HG02678 (cell line): ENCODE data around the gene BDKRB1.

Experiments used
- ATAC-seq: cut with Tn5 transposase; IDR thresholded peaks from one replicate; pipeline ENCODE4 v1.9.1; 2021; ENCODE audit warnings: mild to moderate bottlenecking, moderate library complexity; ENCODE audit not compliant: unreplicated experiment

BDKRB1 gene

DNA sequence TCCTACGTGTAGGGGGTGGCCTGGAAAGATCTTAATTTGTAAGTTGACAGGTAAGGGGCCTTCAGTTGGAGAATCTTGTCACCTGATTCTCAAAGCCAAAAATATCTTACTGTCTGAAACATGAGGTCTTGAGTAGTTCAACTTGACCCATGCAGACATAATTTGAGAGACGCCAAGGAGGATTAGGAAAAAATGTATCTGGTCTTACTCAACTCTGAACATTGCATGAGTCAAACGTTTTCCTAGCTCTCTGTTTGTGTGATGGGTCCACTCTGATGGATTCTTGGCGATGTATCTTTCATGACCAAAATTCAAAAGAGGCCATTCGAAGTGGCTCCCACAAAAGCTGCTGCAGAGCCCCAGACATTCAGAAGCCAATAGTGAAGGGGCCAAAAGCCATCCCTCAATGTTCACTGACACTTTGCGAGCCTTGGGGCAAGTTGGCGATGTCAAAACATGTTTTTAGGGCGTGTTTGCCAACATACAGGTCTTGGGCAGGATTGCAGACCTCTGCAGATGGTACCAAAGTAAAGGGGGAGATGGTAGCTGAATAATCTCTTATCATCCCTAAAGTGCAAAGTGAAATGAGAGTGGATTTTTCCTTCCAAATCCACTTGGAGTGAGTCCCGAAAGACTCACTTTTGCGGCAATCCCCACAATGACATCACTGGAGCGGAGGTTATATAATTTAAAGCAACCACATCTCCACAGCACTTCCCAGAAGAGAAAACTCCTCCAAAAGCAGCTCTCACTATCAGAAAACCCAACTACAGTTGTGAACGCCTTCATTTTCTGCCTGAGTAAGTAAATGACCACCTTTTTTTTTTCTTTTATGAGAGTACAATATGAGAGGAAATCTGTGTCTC, at the start of gene BDKRB1:
TSS of gene BDKRB1 (plus strand) at position 710 of the 866 bp plus-strand sequence. CDS start 7,473 bp downstream, outside the sequence.
- ATAC-seq, result no peak

GRCh38 chr14:96206461-96206860, 49.5 kb upstream of the BDKRB1 start:
- no peak for ATAC-seq

- no peak for ATAC-seq
Measured at GRCh38 chr14:96207686-96208085, 48.3 kb upstream of the BDKRB1 start.

- no peak for ATAC-seq
Measured at GRCh38 chr14:96208739-96209138, 47.3 kb upstream of the BDKRB1 start.

DNA sequence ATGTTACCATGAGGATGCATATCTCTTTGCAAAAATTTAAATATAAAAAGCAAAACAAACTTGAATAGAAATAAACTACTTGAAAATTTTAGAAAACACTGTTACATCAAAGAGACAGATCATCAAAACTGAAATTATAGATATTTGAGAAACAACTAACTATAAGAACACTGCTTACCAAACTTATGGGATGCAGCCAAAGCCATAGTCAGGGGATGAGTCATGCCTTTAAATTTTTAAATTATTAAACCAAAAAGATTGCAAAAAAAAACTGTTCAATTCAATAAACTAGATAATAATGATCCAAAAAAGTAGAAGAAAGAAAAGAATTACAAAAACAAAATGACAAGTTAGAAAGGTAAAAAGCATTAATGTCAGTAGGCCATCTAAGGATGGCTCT, 43.9 kb upstream of the BDKRB1 start:
- no peak for ATAC-seq

DNA sequence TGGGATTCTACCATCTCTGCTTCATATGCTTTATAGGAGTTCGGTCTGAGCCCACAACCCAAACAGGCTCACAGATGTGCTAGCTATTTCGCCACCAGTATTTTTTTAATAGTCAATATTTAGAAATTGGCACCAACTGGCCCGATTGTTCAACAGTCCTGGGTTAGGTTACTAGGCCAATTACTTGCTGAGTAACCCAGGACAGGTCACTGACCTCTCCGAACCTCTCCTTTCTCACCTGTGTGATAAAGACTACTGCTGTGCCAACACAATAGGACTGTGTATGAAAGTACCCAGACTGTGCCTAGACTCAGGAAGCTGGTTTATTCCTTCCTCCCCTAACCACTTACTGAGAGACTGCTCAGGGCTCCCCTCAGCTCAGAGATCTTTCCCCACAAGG, 43.1 kb upstream of the BDKRB1 start:
- no peak for ATAC-seq

DNA sequence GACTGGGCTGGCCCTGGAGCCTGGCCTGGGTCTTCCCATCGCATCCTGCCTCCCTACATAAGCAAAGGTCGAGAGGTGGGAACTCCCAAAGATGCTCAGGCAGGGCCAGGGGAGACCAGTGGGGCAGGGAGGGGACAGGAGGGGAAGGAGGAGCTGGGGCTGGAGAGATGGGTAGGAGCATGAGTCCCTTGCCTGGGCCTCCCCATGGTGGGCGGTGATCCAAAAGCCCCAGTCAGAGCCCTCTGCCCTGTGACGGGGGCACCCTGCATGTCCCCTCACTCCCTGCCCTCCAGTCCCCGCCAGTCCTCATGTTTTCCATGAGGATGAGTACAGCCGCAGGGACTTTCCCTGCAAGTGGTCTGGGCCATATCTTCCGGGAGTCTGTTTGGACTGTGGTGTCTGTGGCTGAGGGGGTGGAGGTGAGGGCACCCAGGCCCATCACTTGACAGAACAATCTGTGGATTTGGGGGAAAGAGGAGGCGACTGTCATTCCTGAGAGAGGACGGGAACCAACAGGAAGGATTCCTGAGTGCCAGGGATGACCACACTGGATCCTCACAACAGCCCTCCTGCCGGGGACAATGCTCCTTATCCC, 42.0 kb upstream of the BDKRB1 start:
- ATAC-seq, result no peak

DNA sequence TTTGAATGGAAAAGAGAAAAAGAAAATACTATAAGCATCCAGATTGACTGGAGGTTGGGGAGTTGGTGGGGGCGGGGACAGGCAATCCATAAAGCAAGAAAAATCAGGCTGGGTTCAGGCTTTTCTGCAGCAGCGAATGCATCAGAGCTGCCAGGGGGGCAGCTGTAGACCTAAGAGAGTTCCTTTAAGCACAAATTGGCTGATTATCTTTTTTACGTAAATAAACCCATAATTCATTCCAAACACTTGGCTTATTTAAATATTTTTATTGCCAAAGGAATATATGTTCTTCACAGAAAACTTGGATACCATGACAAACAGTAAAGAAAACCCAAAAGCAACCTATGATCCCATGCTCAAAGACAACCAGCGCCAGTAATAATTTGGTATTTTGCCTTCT, 41.2 kb upstream of the BDKRB1 start:
- ATAC-seq, result no peak

DNA sequence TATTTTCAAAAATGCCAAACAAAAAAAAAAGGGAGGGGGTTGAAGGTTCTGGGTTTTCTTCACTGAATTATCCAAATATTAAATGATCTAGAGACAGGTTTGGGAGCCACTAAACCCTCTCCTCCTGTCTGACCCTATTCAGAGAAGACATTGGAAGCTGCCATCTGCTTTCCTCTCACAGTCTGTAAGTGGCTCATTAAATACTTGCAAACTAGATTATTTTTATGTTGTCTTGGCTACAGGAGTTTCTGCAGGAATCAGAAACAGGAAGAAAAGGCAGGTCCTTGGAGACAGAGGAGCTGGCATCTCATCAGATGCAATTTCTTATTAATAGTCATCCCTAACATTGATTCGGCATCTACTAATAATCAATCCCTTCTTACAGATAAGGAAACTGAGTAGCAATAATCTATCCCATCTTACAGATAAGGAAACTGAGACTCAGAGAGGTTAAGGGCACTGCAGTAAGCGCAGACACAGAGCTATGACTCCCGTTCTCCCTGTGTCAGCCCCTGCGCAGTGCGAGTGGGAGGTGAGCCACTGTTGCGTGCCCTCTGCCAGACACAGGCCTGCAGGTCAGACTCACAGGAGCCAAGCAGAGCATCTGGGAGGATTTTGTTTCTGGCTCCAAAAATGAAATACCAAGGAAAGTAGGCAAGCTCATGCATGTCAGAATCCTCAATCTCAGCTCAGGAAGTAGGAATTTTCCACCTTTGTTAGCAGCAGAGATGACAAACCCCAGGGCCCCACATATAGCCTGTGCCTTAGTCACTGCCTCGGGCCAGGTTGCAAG, 40.4 kb upstream of the BDKRB1 start:
- ATAC-seq, result no peak

GRCh38 chr14:96216627-96217026, 39.4 kb upstream of the BDKRB1 start:
- no peak for ATAC-seq

GRCh38 chr14:96217376-96217913, 38.6 kb upstream of the BDKRB1 start:
- no peak for ATAC-seq

DNA sequence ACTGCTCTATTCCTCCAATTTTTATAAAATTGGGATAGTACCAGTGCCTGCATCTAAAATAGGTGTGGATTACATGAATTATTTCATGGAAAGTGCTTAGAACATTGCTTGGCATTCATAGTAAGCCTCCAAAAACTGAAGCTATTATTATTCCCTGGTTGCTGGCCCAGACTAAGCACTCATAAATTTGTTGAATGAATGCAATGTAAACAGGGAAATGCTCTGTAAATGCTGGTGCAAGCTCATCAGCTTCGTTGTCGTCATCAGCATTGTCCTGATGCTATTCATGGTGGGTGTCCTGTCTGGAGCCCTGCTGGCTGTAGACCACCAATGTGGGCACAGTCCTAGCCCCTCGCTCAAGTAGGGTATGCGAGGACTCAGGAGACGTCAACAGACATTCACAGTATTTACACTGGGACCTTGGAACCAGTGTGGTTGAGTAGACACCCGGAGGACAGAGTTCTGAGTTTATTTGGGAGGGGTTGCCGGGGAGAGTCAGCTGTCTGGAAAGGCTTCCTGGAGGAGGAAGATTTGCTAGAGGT, 34.8 kb upstream of the BDKRB1 start:
- no peak for ATAC-seq

DNA sequence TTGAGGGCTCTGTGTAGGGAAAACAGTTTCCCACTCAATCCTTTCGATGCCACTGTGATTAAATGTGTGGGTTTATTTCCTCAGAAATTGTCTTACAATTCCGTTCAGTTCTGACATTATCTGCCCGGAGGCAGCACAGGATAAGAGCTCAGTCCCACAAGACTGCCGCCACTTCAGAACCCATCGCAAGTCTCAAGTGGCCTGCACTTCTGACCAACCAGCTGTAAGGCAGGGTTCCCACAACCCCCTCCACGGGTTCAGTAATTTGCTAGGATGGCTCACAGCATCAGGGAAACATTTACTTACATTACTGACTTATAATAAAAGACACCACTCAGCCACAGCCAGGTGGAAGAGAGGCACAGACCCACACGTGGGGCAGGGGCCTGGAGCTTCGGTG, 34.2 kb upstream of the BDKRB1 start:
- no peak for ATAC-seq

DNA sequence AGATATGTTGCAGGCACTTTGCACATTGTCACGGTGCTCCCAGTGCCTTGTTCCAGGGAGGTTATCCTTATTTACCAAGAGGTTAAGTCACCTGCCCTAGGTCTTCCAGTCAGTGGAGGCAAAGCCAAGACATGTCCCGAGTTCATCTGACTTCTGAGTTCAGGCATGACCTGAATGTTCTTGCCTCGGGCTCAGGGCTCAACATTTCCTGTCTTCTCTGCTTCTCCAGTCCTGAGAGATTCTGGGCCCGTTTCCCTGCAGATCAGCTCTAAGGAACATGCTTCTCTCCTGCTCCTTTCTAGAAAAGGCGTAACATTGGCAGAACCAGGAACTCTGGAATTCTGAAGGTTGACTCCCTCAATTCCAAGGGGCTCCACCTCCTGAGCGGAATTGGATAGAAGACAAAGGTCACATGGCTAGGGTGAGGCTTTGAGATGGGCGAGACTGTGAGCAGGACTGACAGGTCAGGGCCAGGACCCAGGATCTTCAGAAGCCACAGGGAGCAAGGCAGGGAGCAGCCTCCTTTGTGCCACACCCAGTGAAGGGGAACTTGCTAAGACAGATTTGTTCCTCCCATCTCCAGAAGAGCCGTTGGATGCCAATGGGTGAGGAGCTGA, 31.4 kb upstream of the BDKRB1 start:
- no peak for ATAC-seq

DNA sequence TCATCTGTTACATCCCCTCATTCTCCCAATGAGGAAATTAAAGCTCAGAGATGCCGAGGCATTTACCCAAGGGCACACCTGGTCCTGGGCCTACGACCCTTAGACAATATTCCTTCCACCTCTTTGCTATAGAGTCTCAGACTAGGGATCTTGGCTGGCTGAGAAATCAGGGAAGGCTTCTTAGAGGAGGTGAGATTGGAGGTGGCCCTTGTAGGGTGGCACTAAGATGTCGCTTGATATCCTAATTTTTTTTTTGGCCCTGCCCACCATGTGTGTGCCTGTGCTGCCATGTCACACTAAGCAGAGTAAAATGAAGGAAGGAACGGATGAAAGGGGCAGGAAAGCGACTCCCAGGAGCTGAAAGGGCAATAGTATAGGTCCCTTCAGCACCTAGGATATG, 30.8 kb upstream of the BDKRB1 start:
- no peak for ATAC-seq

DNA sequence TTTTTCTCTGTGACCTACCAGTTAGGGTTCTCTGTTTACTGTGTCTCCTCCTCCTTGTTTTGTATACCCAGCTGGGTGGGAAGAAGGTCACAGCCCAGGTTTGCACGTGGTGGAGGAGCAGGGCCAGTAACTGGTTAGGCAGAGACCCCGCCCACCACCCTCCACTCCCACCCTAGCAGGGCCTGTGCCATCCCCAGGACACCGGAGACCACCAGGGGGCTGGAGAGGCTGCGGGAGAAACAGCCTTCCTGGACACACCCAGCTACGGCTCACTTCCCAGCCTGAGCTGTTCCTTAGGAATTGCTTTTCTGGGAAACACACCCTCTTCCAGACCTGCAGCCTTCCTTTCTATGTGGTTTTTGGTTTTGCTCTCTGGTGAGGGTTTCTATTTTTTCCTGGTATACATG, 30.3 kb upstream of the BDKRB1 start:
- no peak for ATAC-seq

DNA sequence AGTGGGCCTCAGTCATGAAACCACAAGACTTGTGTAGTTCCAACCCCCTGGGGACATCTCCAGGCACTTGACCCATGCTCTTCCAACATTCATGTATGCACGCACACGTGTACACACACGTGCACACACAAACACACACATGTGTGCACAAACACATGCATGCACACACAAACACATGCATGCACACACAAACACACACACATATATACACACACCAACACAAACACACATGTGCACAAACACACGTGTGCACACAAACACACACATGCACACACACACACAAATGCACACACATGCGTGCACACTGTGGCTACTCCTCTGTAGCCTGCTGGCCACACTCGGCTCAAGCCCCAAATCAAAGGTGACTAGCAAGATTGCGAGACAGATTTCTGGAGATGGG, 28.6 kb upstream of the BDKRB1 start:
- no peak for ATAC-seq

DNA sequence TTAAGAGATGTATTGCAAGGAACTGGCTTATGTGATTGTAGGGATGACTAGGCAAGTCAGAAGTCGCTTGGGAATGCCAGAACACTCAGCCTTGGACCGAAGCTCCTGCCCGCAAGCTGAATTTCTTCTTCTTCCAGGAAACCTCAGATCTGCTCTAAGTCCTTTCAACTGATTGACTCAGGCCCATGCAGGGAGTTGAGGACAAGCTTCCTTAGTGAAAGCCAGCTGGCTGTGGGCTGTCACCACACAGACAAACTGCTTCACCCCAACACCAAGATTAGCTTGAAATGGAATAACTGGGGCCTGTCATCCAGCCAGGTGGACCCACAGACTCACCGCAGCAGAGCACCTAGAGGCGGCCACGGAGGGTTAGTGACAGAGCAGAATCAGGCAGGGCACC, 26.7 kb upstream of the BDKRB1 start:
- ATAC-seq, result no peak

GRCh38 chr14:96231056-96231455, 25.0 kb upstream of the BDKRB1 start:
- ATAC-seq, result no peak

- no peak for ATAC-seq
Measured at GRCh38 chr14:96231526-96232130, 24.4 kb upstream of the BDKRB1 start.
